ENCODE data around the gene SIRT4.
A peak's percentile ranks its signal among the peaks of the same experiment; 100 is the strongest.
"Not testable (repeated sequence)": the region's sequence is repeated elsewhere in the genome, so short reads cannot be mapped to it uniquely, and the experiment has no call there.

The SIRT4 gene

DNA sequence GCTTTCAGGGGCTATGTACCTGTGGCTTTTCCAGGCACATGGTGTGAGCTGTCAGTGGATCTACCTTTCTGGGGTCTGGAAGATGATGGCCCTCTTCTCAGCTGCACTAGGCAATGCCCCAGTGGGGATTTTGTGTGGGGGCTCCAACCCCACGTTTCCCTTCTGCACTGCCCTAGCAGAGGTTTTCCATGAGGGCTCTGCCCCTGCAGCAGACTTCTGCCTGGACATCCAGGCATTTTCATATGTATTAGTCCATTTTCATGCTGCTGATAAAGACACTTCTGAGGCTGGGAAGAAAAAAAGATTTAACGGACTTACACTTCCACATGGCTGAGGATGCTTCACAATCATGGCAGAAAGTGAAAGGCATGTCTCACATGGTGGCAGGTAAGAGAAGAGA is 34.3 kb downstream of the SIRT4 start:
- DNase-seq (ENCODE audit: low spot score): not testable (repeated sequence)

DNA sequence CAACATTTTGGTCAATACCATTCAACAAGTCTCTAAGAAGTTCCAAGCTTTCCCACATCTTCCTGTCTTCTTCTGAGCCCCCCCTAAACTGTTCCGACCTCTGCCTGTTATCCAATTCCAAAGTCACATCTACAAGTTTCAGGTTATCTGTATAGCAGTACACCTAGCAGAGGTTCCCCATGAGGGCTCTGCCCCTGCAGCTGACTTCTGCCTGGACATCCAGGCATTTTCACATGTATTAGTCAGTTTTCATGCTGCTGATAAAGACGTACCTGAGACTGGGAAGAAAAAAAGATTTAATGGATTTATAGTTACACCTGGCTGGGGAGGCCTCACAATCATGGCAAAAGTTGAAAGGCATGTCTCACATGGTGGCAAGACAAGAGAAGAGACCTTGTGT is 35.6 kb downstream of the SIRT4 start:
- no peak for DNase-seq (ENCODE audit: low spot score)

DNA sequence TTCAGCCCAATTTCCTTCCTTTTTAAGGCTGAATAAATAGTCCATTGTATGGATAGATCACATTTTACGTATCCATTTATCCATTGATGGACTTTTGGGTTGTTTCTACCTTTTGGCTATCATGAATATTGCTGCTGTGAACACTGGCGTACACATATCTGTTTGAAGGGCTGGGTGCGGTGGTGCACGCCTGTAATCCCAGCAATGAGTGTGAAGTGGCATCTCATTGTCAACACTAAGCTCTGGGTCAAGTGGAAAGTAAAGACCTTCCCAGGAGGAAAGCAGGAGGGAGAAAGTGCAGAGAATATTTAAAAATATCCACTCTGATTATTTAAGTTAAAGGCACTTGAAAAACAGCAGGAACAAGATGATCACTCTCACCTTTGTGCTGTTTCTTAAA is 37.1 kb downstream of the SIRT4 start:
- DNase-seq (ENCODE audit: low spot score): no peak

DNA sequence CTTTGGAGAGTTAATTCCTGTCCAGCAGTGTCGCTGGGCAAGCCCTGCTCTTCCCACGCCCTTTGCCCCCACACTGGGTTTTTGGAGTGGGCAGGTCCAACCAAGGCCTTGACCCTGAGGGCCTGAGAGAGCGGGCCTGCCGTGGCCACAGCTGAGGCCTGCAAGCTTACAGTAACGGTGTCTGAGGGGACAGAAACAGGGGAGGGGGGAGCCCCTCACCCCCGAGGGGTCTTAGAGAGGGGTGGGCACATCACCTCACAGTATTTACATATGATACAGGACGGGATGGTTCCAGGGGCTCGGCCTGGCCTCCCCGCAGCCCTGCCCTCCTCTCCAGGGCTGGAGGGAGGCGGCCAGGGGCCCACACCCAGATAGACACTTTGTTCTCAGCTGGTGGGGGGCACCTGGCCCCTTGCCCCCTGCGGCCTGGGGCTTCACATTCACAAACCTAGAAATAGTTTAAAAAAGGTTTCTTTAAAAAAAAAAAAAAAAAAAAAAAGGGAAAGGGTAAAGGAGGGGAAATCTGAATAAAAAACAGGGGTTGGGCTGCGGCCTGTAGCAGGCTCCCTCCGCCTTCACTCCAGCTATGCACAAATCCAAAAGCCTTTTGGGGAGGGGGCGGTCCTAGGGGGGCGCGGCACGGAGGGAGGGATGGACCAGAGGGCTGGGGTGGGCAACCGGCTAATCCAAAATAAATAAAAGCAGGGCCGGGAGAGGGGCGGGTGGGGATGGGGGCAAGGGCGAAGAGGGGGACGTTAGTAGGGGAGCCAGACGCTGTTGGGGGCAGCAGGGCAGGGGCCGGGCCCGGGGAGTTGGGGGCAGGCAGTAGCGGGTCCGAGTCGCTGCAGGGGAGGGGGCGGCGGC is 40.3 kb downstream of the SIRT4 start:
- DNase-seq (ENCODE audit: low spot score): no peak

DNA sequence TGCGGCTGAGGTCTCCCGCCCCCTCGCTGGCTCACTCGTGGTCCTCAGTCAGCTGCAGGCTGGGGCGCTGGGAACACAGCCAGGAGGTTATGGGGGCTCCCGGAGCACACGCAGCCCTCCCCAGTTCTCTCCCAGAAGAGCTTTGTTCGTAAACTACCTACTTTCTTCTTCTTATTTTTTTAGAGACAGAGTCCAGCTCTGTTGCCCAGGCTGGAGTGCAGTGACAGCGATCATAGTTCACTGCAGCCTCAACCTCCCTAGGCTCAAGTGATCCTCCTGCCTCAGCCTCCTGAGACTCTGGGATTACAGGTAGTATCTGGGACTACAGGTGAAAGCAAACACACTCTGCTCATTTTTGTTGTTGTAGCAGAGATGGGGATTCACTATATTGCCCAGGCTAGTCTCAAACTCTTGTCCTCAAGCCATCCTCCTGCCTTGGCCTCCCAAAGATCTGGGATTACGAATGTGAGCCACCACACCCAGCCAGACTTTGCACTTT is 41.0 kb downstream of the SIRT4 start:
- no peak for DNase-seq (ENCODE audit: low spot score)

DNA sequence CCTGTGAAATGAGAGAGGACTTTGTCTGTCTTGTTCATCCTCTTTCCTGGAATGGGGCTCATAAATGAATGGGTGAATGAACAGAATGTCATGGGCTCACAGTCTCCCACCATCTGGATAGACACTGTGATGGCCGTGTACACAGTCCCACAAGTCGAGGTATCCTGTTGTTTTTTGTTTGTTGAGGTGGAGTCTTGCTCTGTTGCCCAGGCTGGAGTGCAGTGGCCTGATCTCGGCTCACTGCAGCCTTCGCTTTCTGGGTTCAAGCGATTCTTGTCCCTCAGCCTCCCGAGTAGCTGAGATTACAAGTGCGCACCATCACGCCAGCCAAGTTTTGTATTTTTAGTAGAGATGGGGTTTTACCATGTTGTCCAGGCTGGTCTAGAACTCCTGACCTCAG is 41.6 kb downstream of the SIRT4 start:
- no peak for DNase-seq (ENCODE audit: low spot score)

DNA sequence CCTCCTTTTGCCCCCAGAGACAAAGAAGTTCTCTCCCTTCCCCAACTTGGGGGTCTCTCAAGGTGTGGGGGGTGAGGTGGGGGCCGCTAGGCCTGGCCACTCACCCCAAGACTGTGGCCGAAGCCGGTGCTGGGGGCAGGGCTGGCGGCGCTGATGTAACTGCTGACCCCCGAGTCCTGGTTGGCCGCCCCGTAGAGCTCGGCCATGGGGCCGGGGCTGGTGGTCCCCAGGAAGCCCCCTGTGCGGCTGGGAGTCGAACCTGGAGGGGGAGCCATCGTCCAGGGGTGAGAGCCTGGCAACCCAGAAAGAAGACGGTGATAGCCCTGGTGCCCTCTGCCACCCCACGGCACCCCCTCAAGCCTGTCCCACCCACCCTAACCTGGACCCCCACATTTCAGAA is 43.9 kb downstream of the SIRT4 start:
- no peak for DNase-seq (ENCODE audit: low spot score)

DNA sequence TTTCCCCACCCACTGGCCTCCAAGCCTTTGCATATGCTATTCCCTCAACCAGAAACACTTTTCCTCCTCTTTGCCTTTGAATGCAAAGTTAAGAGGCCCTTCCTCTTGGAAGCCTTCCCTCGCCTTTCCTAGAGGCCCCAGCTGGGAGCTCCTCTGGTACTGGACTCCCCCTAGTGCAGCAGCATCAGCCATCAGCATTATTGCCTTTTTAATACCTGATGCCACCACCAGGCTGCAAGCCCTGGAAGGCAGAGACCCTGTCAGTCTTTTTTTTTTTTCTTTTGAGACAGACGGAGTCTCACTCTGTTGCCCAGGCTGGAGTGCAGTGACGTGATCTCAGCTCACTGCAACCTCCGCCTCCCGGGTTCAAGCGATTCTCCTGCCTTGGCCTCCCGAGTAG is 44.6 kb downstream of the SIRT4 start:
- DNase-seq (ENCODE audit: low spot score): no peak

DNA sequence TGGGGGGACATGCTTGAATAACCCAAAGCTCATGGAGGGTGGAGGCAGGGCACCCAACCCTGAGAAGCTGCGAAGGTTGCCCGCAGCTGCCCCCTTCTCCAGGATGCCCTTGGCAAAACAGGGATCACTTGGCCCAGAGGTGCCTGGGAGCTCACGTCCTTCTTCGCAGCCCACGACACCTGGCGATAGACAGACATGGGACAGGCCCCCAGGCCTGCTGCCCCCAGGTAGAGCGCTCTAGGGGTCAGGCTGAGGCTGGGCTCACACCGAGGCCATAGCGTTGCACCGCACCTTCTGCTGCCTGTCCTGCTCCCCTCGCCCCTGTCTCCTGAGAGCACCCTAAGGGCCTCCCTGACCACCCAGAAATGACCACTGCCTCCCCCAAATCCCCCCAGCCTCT is 45.6 kb downstream of the SIRT4 start:
- no peak for DNase-seq (ENCODE audit: low spot score)

DNA sequence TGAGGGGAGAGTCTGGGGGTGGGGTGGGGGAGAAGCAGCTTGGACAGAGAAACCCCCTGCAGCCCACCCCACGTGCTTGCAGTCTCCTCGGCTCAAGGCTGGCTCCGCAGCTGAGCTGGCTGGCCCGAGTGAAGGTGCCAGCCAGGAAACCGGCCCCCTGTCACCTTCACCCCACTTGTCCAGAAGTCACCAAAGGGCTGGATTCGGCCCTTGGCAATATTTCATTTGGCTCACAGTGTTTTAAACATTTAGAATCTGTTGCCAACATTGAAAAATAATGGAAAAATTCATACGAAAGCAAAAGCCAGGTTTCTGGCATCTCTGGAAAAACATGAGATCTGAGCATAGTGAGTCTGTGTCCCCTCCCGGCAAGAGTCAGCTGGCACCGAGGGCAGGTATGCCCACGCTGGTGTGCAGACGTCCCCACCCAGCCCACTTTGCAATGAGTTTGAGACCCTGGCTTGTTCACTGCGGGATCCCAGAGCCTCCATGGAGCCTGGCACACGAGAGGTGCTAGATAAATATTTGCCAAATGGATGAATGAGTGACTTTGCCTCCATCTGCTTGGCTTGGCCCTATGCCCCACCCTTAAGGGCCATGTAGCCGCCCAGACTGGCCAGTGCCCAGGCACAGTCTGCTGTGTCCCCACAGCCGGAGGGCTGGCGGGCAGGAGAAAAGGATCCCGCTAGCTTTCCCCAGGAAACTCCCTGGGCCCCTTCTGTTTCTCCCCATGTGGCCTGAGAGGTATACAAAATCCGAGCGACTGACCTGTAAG is 48.6 kb downstream of the SIRT4 start:
- no peak for DNase-seq (ENCODE audit: low spot score)

DNA sequence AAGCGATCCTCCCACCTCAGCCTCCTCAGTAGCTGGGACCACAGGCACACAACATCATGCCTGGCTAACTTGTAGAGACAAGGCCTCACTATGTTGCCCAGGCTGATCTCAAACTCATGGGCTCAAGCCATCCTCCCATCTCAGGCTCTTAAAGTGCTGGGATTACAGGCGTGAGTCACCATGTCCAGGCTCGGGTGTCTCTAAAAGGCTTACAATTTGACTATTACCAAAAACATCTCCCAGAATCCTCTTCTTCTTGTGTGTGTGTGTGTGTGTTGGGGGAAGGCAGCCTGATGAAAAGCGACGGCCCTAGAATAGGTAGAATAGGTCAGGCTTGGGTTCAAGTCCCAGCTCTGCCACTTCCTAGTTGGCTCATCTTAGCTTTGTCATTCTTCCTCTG is 50.0 kb downstream of the SIRT4 start:
- no peak for DNase-seq (ENCODE audit: low spot score)

DNA sequence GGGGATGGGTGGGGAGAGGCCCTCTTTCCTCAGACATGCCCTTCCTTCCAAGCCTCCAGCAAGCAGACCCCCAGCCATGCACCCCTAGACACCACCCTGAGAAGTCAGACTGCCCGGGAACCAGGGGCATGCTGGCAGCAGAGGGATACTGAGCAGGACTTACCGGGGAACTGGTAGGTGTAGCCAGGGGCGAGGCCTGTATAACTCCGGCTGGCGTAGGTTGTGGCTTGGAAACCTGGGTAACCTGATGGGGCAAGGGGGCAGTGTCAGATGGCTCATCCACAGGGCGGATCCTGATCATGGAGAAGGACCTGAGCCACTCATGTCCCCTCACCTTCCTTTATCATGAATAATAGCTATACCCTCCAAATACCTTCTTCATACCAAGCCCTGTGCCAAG is 51.0 kb downstream of the SIRT4 start:
- DNase-seq (ENCODE audit: low spot score): no peak

DNA sequence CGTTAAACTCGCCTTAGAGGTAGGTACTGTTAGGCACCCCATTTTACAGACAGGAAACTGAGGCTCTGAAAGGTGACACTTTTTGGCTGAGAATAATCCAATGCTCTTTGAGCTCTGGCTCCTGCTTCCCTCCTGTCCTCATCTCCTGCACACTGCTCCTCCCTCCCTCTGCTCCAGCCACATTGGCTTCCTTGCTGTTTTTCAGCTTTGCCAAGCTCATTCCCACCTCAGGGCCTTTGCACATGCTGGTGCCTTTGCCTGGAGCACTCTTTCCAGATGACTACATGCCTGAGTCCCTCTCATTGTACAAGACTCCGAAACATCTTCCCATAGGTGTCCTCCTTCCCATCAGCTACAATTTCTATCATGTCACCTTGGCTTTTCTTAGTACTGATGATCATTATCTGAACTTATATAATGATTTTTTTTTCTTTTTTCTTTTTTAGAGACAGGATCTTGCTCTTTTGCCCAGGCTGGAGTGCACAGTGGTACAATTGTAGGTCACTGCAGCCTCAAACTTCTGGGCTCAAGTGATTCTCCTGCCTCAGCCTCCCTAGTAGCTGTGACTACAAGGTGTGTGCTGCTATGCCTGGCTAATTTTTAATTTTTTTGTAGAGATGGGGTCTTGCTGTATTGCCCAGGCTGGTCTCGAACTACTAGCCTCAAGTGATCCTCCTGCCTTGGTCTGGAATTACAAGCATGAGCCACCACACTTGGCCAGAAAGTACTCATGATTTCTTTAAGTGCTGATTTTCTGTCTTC is 51.6 kb downstream of the SIRT4 start:
- DNase-seq (ENCODE audit: low spot score): no peak

DNA sequence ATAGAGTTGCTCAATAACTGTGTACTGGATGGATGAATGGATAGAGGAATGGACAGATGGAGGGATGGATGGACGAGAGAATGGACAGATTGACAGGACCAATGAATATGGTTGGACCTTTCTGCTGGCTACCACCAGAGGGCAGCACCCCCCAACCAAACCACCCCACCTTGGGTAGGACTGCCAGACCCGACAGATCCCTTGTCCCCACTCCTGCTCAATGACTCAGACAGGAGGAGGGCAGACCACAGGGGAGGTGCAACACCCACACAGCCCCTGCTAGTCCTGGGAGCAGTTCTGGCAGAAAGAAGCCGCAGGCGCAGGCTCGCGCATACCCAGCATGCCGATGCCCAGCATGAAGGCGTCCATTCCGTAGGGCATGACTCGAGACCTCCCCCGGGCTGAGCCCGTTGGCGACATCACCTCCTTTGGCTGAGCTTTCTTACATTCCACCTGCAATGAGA is 54.5 kb downstream of the SIRT4 start:
- peak; percentile 96 for DNase-seq (ENCODE audit: low spot score)

DNA sequence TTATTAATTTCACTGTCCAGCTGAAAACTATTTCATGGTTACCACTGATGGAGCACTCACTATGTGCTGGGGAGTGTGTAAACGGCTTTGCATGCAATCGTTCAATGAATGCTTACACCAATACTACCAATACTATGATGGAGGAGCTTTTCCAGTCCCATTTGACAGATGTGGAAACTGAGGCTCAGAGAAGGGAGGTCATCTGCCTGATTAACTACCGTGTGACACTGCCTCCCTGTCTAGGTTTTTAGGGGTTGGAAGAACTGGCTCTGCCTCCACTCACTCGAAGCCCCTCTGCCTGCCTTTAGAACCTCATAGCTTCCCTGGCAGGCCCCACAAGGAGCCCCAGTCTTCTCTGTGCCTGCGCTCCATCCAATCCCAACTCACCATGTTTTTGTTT is 55.0 kb downstream of the SIRT4 start:
- no peak for DNase-seq (ENCODE audit: low spot score)

DNA sequence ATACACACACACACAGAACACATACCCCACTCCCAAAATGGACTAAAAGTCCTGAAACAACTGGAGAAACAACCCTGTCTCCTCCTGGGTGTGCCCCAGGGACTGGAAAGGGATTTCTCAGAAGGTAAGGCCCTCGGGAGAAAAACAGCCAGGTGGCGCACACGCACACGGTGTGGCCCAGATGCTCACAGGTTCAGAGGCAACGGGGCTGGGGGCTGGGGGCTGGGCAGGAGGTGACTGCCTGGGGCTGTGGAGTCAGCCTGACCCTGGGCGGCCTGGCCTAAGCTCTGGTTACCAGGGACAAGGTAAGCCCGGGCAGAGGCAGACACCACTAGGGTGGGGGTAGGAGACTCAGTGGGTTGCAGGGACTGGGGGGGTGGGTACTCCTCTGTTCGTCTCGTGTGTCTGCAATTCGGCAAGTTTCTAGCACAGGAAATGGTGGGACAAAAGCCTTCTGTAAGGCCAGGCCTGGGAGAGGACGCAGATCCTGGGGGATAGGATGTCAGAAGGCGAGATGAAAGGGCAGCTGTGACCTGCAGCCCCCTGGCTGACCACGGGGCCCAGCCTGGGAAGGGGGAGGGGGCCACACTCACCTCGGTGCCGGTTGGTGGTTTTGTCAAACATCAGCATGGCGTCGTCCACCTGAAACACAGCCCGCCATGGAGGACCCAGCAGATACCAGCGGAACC is 56.4 kb downstream of the SIRT4 start:
- DNase-seq (ENCODE audit: low spot score): no peak

DNA sequence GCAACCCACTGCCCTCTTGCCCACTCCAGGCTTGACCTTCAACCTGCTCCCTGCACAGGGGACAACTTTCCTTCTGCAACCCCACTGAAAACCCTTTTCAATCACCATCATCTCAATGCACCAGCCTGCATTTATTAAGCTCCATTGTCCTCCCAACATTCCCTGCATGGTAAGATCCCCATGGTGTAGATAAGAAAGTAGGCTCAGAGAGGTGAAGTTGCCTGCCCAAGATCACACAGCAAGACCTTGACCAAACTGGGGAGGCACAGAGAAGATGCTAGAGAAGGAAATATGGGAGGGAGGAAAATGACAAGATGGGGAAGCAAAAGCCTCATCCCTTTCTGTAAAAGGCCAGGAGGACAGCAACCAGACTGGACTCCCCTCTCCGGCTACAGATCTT is 57.0 kb downstream of the SIRT4 start:
- DNase-seq (ENCODE audit: low spot score): no peak

DNA sequence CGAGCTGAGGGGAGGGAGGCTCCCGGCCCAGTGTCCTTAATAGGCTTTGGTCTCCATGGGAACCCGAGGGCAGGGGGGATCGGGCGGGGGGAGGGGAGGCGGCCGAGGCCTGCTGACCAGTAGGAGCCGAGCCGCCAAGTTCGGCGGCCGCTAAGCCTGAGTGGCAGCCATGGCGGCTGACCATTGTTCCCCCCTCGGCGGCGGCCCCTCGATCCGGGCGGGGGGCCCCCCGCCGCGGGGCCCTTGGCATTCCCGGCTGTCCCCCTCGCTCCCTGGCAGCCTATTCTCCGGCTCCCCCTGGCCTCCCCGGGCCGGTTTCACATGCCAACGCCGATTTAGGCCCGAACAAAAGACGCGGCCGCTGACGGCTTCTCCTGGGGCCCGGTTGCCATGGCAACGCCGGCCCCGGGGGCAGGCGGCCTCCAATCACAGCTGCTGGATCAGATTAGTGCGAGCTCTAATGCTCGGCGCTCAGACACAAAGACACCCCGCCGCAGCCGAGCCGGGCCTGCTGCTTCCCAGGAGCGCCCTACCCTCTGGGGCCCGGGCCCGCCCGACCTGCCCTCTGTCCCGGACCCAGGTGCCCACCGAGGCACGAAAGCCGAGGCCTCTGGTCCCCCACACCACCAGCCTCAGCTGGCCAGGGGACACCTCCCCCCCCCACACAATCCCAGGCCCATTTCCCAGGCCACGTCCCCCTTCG is 59.5 kb downstream of the SIRT4 start:
- DNase-seq (ENCODE audit: low spot score): no peak

All from HuH-7.5 (cell line).